Fibroblast of mammary gland (primary cell): ENCODE data around the gene CAST.

Experiments used
- DNase-seq: peaks from one replicate; pipeline ENCODE4 v3.0.0-alpha.2; 2010; ENCODE audit warnings: low read depth
- H3K4me3 ChIP-seq: 2 replicates; pipeline ENCODE4 v1.5.1; 2011; ENCODE audit warnings: low read depth, mild to moderate bottlenecking, low read length, moderate library complexity; ENCODE audit not compliant: control insufficient read depth
- CTCF ChIP-seq: conservative IDR thresholded peaks from 2 replicates; pipeline ENCODE4 v1.5.1; 2011; ENCODE audit warnings: low read depth, low read length, inconsistent platforms; ENCODE audit not compliant: control insufficient read depth, insufficient read depth

The CAST gene

GRCh38 chr5:96772542-96772941 lies 110.4 kb downstream of the CAST start:
- DNase-seq, result no peak
- TF ChIP-seq CTCF, result no peak

GRCh38 chr5:96775050-96775449 lies 112.9 kb downstream of the CAST start:
- no peak for TF ChIP-seq CTCF
- H3K4me3 ChIP-seq, result no peak overlapping the region
- DNase-seq, result no peak

More at GRCh38 chr5:96772542-96772941, 110.4 kb downstream of the CAST start:
- H3K4me3 ChIP-seq, result no peak overlapping the region

- H3K4me3 ChIP-seq, result no peak overlapping the region
- TF ChIP-seq CTCF, result no peak
- DNase-seq, result no peak
These were observed 113.5 kb downstream of the CAST start for GRCh38 chr5:96775689-96776088.

- TF ChIP-seq CTCF, result no peak
- no peak for DNase-seq
- no peak overlapping the region for H3K4me3 ChIP-seq
These were observed 114.4 kb downstream of the CAST start for GRCh38 chr5:96776621-96777020.

GRCh38 chr5:96778409-96778808 lies 116.2 kb downstream of the CAST start:
- TF ChIP-seq CTCF, result no peak
- no peak for DNase-seq
- H3K4me3 ChIP-seq, result no peak overlapping the region

GRCh38 chr5:96780626-96781025 lies 118.5 kb downstream of the CAST start:
- peak; percentile 28 for DNase-seq
- no peak for TF ChIP-seq CTCF
- H3K4me3 ChIP-seq, result no peak overlapping the region
